ENCODE data around the gene RTN4IP1.

DNA sequence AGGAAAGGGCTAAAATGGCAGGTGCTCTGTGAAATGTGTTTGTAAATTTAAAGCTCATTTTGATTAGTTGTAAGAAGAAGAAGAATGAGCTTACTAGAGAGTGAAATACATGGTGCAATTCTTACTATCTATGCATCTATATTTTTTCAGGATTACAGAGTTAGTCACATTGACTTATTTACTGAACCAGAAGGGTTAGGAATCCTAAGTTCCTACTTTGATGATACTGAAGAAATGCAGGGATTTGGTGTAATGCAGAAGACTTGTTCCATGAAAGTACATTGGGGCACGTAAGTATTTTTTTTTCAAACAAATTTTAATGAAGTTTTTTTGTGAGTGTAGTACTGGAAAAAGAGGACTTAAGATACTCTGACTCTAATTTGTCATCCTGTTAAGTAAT is 99.3 kb downstream of the RTN4IP1 start:
- TF ChIP-seq, protein P1, sequence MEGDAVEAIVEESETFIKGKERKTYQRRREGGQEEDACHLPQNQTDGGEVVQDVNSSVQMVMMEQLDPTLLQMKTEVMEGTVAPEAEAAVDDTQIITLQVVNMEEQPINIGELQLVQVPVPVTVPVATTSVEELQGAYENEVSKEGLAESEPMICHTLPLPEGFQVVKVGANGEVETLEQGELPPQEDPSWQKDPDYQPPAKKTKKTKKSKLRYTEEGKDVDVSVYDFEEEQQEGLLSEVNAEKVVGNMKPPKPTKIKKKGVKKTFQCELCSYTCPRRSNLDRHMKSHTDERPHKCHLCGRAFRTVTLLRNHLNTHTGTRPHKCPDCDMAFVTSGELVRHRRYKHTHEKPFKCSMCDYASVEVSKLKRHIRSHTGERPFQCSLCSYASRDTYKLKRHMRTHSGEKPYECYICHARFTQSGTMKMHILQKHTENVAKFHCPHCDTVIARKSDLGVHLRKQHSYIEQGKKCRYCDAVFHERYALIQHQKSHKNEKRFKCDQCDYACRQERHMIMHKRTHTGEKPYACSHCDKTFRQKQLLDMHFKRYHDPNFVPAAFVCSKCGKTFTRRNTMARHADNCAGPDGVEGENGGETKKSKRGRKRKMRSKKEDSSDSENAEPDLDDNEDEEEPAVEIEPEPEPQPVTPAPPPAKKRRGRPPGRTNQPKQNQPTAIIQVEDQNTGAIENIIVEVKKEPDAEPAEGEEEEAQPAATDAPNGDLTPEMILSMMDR (conservative IDR thresholded peaks at IDR 0.05), result no peak
- TF ChIP-seq ZFX (IDR thresholded peaks at IDR 0.05), result no peak
